GM21825 (cell line): ENCODE results near the gene NFIA.

Experiments used
- ATAC-seq: cut with Tn5 transposase; IDR thresholded peaks from one replicate; pipeline ENCODE4 v1.9.1; 2021; ENCODE audit warnings: mild to moderate bottlenecking, moderate library complexity; ENCODE audit not compliant: unreplicated experiment

The NFIA gene

DNA sequence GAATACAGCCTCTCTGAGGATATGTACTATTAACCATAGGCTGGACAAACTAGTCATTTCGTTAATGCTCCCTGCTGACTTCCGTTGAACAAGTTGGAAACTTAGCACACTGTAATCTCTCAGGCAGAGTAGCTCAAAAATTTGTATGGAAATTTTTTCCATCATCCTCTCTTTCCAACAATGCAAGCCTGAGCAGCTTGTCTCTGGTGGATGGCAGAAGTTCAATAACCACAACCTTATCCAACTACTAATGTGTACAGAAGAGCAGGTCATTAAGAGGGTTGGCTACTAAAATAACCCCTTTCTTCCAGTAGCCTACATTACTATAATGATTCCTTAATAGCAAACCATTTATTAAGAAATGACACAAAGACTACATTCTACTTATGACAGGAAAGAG is 262.3 kb downstream of the NFIA start:
- ATAC-seq: no peak

GRCh38 chr1:61348025-61348665 is 265.8 kb downstream of the NFIA start:
- ATAC-seq: no peak

DNA sequence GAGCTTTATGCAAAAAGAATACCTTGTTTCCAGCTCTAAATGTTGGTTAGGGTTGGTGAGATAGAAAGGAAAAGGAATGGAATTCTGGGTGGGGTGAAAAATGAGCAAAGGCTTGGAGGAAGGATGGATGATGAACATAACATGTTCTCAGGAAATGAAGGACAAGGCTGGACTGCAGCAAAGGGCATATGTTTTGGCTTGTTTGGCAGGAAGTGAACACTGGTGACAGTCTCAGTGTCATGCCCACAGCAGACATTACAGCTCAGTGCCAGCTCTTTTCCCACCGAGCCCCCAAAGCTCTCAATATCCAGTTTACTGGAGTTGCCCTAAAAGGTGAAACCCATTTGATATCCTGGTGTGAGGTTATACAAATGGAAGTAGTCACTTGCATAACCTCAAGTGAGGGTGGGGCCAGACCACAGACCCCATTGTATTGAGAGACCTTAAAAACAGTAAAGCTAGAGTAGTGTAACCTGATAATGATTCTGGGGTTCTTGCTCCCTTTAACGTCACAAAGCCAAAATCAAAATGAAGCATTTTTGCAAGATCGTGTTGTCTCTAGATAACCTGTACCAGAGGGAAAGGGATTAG is 270.6 kb downstream of the NFIA start:
- ATAC-seq: no peak

- ATAC-seq: no peak
Observed at GRCh38 chr1:61353797-61354406, 271.5 kb downstream of the NFIA start.

DNA sequence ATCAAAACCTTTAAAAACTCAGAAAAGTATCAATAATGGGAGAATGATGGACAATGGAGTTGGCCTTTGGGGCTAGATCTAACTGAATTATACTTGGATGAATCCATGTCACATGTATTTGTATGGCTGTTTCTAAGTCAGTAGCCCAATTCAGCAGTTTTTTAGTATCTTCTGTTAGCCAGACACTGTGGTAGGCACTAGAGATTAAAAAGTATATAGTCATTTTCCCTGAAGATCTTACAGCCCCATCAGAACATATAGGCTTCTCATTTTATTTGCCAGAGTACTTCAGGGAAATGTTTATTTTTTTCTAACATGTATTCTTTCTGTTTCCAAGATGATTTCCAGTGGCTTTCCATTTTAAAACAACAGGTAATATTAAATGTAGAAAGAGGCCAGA is 273.7 kb downstream of the NFIA start:
- ATAC-seq: no peak

DNA sequence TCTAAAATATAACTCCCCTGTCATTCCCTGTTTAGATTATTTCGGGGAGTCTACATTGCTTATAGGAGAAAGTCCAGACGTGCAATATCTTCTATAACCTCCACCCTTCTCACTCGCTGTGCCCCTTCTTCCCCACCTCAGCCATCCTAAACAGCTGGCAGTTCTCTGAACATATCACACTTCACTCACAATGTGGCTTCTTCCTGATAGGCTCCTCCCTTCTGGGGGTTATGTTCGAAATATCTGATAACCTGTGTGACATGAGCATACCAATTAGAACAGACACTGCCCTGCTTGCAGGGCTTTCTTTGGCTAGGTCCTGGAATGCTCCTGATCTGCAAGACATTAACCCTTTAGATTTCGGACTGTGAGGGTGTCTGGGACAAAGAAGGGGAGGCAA is 274.6 kb downstream of the NFIA start:
- ATAC-seq: no peak

DNA sequence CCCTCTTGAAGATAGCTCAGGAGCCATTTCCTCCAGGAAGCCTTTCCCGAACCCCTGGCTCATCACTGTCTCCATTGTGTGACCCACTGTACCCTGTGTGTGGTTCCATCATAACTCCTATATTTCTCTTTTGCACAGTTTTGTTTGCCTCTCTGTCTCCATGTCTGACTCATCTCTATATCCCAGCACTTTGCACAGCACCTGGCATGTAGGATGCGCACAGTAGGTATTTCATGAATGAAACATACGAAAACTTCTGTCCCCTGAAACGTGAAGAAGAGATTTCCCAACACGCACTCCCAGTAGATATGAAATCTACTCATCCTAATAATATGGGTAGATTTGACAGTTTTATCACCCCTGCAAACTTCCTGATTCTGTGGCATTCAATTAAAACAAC is 275.2 kb downstream of the NFIA start:
- ATAC-seq: no peak

GRCh38 chr1:61358770-61359455 is 276.6 kb downstream of the NFIA start:
- ATAC-seq: no peak

- no peak for ATAC-seq
Observed at GRCh38 chr1:61361931-61362330, 279.6 kb downstream of the NFIA start.

GRCh38 chr1:61362351-61362750 is 280.0 kb downstream of the NFIA start:
- ATAC-seq: no peak

DNA sequence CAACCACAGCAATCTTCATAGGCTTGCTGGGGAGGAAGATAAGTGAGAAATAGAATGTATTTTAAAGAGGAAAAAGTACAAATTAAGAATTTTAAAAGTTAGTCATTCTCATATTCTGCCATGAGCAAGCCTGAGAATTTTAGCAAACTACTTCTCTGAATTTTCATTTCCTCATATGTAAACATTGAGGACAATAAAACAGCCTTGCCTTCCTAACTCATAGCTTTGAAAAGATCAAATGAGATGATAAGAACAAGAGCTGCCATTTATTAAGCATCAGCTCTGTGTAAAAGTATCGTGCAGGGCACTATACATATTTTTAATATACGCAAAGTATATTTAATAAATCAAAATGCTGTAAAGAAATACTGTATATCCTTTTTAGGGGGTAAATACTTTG is 286.0 kb downstream of the NFIA start:
- ATAC-seq: no peak

DNA sequence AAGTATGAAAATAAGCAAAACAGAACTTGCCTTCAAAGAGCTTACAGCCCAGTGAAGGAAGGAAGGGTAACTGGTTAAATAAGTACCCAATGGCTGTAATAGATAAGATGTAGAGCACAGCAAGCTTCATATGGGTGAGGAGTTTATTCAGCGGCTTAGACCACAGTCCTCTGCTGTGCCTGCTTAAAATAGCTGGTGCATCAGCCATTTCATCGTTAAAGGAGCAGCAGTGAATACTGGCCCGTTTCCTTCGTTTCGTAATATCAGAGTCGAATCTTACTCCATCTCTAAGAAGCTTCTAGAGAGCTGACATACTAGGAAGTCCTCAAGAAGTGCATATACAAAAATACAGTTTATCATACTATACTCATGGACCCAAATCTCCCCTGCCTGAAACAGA is 286.5 kb downstream of the NFIA start:
- no peak for ATAC-seq

GRCh38 chr1:61370177-61370912 is 288.0 kb downstream of the NFIA start:
- no peak for ATAC-seq

DNA sequence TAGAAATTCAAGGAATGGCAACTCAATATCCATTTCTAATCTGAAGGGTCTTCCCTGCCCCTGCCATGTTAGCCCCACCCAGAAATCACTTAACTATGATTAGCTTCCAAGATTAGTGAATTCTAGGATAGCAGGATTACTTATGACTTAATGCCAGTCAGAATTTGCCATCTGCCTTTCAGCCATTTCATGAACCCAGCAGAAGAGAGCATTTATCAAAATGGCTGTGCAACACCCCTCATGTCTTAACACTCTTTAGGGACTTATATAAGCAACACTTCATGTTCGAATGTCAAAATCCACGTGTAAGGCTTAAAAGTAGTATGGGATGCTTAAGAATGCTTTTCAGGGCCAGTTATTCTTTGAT is 288.5 kb downstream of the NFIA start:
- no peak for ATAC-seq

DNA sequence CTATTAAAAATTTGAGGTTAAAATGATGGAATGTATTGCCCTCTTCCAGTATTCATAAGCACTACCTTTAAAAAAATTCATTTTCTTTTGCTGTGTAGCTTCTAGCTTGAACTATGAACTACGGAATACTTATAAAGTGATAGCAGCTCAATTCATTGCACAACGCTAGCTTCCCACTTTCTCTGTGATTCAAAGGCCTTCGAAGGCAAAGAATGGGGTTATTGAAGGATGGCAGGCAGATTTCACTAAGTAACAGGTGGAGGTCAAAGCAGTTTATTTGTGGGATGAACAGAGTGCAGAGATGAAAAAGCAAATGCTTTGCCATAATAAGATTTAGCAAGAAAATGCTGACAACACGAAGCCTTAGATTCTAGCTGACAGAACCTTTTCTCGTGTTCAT is 290.6 kb downstream of the NFIA start:
- no peak for ATAC-seq

DNA sequence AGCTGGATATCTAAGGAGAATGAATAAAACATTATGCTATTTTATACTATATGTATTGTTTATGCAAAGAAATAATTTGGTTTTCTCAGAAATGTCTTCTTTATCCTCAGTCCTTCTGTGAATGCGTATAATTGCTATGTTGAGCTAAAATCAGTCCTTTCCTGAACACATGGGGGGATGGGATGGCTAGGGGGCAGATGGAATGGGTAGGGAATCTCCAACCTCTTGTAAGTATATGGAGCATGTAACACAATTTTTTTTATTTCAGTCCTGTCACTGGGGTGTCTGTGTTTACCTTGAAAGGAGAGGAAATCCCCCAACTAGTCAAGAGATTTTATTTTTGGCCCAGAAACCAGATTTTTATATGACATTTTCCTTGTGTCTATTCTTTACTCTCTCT is 291.8 kb downstream of the NFIA start:
- ATAC-seq: no peak

DNA sequence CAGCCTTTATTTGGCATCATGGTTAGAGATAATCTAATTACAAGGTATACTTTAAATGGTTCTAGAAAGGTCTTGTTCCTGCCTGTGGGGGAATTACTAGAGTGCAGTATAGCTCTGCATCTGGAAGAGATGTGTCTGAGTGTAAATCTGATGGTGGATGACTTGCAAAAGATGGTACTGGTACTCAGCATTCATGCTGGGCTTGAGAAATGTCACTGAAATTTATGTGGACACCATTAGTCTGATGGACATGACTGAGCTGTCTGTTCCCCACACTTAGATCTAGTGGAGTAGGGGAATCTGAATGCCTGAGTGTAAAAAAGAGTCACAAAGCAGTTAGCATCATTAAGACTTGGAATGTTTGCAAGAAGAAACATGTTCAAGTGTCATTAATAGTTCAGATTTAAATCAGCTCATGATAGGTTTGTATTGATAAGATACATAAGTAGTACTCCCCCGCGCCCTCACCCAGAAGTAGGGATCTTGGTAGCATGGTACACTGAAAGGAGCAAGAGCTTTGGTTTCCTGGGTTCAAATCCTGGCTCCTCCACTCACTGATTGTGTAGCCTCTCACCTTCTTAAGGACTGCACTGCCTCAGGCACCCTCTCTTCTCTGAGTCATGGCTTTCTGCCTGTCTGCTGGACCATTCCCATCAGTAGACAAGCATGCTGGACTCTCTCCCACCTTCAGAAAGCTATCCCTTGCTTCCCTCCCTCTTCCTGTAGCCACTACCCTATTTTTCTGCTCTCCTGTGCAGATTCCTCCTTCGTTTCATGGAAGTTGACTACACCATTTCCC is 292.9 kb downstream of the NFIA start:
- no peak for ATAC-seq

DNA sequence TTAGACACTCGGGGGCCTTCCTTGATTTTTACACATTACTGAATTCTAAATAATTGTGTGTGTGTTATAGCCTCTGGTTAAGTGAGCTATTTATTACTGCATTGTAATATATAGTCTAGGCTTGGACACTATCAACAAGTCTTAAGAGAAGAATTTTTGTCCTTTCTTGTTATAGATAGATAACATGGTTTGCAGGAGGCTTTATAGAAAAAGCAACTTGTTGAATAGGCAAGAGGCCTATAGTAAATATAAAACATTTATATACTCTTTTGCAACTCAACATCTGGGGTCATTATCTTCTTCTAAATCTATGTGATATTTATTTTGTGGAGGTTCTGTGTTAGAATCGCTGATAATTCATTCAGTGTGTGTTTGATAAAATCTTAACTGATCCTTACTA is 293.8 kb downstream of the NFIA start:
- no peak for ATAC-seq

GRCh38 chr1:61377242-61377958 is 295.0 kb downstream of the NFIA start:
- ATAC-seq: no peak
